LoVo (cell line): ENCODE data around the gene DNAJC30.
"Not testable (repeated sequence)": the region's sequence is repeated elsewhere in the genome, so short reads cannot be mapped to it uniquely, and the experiment has no call there.

Source experiments
- DNase-seq: peaks from one replicate; pipeline ENCODE4 v3.0.0-alpha.2; 2016; ENCODE audit warnings: low spot score

DNAJC30 gene

DNA sequence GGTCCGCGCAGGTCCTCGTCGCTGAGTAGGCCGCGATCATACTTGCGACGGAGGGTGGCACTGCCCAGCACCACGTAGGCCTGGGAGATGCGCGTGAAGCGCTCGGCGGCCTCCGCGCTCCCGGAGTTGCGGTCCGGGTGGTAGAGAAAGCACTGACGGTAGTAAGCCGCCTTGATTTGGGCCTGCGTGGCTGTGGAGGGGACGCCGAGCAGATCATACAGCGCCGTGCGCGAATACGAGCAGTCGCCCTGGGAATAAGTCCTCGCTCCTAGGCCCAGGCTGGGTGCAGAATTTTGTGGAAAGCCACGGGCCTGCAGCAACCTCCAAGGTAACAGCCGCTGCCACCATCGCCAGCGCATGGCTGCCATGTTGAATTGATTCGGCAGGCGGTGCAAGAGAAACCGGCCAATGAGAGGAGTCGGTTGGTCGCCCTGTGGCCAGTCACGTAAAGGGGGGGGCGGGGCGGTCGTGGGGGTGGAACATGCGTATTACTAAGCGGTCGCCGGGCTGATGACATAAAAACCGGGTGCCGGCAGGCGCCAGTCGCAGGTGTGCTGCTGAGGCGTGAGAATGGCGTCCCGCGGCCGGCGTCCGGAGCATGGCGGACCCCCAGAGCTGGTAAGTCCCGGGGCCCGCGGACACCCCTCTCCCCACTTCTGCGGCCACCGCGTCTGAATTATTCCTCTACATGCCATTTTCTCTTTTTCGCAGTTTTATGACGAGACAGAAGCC lies at the start of gene DNAJC30, which contains the start of gene BUD23:
DNAJC30 (minus strand) TSS at position 398 of the 732 bp plus-strand sequence; CDS start at position 368, 30 bp downstream.
BUD23 (plus strand) TSS at position 542 of the 732 bp plus-strand sequence; CDS start at position 571, 29 bp downstream.
- peak; percentile 99 for DNase-seq

DNA sequence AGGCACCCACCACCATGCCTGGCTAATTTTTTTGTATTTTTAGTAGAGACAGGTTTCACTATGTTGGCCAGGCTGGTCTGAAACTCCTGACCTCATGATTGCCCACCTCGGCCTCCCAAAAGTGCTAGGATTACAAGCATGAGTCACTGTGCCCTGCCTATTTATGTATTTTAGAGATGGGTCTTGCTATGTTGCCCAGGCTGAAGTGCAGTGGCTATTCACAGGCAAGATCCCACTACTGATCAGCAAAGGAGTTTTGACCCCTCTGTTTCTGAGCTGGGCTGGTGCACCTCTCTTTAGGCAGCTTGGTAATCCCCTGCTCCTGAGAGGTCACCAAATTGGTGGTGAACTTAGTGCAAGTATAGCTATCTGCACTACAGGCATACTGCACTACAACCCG lies 49.1 kb upstream of the DNAJC30 start:
- DNase-seq = no peak

DNA sequence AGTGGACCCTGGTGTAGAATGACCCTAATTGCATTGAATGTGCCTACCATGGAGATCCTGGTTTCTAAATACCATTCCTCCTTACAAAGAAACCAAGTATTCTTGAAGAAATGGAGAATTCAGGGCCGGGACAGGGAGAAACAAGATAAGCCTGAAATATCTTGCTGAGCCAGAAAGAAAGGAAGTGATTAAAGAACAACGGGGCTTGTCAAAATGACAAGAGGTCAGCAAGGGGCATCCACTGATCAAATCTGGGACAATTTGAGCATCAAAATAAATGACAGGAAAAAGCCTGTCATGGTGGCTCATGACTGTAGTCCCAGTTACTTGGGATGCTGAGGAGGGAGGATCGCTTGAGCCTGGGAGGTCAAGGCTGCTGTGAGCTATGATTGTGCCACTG lies 47.2 kb upstream of the DNAJC30 start:
- DNase-seq = no peak

DNA sequence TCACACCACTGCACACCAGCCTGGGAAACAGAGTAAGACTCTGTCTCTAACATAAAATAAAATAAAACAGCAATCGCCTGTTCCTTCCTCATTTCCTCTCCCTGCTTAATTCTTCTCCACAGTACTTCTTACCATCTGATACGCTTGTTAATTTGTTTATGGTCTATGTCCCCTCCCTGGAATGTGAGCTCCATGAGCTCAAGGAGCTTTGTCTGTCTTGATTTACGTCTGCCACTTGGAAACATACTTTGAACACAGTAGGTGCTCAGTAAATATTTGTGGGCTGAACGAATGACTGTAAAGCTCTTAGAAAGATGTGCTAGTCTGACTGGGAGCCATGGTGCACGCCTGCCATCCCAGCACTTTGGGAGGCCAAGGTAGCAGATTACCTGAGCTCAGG lies 45.3 kb upstream of the DNAJC30 start:
- DNase-seq = no peak

DNA sequence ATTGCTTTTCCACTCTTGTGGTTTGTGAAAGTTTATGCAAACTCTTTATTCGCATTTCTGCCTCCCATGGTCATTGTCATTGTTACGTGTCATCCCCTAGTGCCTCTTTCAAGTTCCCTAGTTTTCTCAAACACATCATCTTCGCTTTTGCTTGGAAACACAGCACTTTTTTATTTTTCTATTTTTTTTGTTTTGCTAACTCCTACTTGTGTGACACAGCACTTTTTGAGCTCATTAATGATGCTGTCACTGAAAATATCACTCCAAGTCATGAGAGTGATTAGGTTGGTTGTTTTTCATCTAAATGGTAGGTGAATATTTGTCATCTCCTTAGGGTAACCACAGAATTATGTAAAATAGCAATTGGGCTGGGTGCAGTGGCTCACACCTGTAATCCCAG lies 44.7 kb upstream of the DNAJC30 start:
- no peak for DNase-seq

DNA sequence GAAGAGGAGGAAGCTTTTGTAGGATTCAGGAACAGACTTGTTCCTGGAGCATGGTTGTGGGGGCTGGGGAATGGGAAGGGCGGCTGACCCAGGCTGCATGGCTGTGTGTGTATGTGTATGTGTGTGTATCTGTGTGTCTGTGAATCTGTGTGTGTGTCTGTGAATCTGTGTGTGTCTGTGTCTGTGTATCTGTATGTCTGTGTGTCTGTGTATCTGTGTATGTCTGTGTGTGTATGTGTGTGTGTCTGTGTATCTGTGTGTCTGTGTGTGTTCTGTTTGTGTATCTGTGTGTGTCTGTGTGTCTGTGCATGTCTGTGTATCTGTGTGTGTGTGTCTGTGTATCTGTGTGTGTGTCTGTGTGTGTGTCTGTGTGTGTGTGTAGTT lies 42.8 kb upstream of the DNAJC30 start:
- no peak for DNase-seq

DNA sequence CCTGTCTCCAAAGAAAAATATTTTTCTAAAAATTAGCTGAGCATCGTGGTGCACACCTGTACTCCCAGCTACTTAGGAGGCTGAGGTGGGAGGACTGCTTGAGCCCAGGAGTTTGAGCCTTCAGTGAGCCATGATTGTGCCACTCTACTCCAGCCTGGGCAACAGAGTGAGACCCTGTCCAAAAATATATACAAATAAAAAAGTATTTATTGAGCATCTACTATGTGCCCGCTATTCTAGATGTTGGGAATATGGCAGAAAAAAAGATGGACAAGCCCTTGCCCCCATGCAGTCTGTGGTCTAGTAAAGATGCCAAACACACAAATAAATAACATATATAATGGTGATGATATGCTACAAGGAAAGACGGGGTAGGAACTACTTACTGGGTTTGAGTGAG lies 40.6 kb upstream of the DNAJC30 start:
- no peak for DNase-seq

DNA sequence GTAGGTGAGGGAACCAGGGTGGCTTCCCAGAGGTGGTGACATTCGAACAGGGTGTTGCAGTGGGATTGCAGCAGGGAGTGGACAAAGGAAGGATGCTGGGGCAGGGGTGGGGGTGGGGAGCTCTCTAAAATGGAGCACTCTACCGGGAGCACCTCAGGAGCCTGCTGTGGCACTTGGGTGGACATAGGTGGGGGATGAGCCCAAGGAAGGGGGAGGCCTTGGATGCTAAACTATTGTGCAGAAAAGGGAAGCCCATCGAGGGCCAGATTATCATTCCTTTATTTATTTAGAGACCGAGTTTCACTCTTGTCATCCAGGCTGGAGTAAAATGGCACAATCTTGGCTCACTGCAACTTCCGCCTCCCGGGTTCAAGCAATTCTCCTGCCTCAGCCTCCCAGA lies 39.5 kb upstream of the DNAJC30 start:
- DNase-seq = no peak

DNA sequence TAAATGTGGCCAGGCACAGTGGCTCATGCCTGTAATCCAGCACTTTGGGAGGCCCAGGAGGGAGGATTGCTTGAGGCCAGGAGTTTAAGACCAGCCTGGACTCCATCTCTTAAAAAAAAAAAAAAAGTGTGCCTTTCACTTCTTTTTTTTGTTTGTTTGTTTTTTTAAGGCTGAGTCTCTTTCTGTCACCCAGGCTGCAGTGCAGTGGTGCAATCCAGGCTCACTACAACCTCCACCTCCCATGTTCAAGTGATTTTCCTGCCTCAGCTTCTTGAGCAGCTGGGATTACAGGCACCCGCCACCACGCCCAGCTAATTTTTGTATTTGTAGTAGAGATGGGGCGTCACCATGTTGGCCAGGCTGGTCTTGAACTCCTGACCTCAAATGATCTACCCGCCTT lies 38.9 kb upstream of the DNAJC30 start:
- not testable (repeated sequence) for DNase-seq

DNA sequence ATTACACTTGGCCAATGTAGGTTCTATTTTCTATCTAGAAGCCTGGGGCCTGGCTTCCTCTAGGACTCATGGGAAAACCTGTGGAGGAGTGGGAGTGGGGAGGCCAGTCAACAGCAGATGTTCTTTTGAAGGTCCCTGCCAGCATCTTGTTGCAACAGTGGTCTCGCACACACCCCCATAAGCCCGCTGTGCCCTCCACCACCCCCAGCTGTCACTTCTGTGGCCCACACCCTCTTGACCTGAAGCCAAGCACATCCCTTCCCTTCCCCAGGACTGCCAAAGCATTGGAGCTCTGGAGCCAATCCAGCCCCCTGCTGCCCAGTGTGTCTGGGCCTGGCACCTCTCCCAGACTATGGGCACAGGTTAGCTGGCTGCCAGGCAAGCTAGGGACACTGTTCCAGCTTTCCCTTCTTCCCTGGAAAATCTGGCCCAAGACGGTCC lies 38.1 kb upstream of the DNAJC30 start:
- peak; percentile 43 for DNase-seq

DNA sequence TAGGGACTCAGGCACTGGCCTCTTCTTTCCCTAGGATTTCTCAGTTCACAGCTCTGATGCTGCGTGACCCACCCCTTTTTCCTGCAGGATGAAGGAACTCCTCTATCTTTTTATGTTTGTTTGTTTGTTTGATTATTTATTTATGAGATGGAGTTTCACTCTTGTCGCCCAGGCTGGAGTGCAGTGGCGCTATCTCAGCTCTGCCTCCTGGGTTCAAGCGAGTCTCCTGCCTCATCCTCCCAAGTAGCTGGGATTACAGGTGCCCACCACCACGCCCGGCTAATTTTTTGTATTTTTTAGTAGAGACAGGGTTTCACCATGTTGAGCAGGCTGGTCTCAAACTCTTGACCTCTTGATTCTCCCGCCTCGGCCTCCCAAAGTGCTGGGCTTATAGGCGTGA lies 37.2 kb upstream of the DNAJC30 start:
- not testable (repeated sequence) for DNase-seq

DNA sequence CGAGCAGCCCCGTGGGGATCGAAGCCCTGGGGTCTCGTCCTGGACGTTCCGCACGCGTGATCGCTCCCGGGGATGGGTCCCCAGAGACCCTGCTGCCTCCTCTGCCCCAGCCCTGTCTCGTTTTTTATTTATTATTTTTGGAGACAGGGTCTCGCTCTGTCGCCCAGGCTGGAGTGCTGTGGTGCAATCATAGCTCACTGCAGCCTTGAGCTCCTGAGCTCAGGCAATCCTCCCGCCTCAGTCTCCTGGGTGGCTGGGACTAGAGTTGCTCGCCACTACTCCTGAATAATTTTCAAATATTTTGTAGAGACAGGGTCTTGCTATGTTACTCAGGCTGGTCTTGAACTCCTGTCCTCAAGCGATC lies 36.5 kb upstream of the DNAJC30 start:
- DNase-seq = no peak

DNA sequence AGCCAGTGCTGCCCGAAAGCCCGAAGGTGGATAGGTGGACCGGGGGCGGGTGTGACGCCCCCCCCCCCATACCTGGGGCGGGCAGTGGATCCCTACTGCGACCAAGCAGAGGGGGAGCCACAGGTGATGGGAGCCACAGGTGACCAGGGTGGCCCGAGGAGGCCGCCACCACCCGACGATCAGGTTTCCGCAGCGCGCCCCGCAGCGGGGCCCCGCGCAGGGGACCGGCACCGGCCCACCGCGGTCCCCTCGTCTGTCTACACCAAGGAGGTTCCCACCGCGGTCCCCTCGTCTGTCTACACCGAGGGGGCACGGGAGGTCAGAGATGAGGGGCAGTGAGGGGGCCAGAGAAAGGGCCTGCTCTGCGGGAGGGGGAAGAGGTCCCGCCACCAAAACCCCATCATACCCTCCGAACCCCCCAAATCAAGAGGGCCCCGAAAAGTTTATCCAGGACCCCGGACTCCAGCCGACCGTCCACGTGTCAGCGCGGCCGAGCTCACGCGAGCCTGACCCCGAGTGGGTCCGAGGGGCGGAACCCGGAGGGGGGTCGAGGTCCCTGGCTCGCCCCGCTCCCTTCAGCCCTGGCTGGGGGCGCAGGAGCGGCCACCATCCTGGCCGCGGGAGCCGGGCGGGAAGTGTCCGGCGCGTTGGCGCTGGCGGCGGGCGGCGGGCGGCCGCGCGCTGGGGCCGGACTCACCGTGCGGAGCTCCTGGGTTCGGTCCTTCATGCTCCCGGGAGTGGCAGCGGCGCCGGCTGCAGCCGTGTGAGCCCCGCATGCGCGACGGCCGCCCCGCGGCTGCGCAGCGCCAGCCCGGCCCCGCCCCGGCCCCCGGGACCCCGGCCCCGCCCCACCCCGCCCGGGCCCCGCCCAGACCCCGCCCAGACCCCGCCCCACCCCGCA lies 35.9 kb upstream of the DNAJC30 start, which contains the start of gene STX1A:
STX1A (minus strand) TSS at position 765 of the 901 bp plus-strand sequence; CDS start at position 727, 38 bp downstream.
- peak; percentile 87 for DNase-seq

DNA sequence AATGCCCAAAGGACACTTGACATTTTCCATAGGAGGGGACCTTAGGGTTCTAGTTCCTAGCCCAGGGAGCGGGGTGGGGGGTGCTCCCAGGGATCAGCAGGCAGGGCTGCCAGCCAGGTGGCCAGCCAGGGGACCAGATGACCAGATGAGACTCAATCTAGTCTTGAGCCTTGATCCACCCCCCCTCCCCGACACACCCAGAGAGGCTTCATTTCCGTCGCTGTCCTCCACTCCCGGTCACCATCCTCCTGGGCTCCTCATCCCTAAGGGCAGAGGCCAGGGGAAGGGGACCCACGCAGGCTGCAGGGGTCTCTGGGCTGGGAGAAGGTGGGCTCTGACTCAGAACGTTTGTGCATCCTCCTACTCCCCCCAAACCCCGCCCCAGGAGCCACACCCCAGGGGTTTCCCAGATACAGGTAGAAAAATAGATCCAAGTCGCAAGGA lies 35.2 kb upstream of the DNAJC30 start:
- no peak for DNase-seq

DNA sequence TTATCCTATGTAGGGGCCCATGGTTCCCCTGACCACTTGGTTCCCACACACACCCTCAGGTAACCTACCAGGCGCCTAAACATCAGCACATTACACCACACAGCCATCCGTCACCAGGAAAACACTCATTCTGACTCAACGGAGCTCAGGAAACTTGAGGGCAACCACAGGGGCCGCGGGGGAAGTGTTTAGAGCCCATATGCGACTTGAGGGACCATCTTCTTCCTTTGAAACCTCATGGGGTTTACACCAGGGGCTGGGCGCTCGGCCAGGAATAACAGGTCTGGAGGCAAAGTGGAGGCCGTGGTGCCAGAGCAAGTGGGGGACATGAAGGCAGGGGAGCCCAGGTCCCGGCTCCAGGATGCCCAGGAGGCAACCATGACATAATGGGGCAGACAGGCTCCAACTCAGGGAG lies 34.7 kb upstream of the DNAJC30 start:
- no peak for DNase-seq

DNA sequence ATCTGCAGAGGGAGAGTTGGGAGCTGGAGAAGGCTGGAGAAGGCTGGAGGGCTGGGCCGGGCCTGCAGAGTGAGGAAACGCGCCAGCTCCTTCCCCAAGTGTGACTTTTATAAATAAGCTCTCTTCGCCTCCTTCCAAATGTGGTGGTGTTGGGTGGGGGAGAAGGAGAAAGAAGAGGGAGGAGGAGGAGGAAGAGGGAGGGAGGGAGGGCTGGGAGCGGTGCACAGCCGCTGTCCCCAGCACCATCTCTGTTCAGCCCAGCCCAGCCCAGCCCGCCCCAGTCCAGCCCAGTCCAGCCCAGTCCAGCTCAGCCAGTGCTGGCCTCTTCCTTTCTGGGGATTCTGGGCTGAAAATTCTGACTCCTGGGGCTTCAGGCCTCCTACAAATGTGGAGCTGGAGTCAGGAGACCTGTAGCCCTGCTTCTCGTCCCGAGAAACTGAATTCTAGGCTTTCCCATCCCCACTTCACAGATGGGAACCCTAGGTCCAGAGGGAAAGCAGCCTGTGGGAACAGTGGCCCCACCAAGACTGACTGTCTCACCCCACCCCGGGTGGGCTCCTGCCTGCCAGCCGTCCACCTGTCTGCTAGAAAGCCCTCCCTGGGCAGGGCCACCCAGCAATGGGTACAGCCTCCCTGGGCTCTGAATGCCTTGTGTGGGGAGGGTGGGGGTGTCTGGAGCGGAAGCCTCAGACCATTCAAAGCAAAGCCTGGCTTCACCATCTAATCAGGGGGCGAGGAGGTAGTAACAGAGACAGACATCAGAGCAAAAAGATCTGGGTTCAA lies 34.0 kb upstream of the DNAJC30 start:
- no peak for DNase-seq

DNA sequence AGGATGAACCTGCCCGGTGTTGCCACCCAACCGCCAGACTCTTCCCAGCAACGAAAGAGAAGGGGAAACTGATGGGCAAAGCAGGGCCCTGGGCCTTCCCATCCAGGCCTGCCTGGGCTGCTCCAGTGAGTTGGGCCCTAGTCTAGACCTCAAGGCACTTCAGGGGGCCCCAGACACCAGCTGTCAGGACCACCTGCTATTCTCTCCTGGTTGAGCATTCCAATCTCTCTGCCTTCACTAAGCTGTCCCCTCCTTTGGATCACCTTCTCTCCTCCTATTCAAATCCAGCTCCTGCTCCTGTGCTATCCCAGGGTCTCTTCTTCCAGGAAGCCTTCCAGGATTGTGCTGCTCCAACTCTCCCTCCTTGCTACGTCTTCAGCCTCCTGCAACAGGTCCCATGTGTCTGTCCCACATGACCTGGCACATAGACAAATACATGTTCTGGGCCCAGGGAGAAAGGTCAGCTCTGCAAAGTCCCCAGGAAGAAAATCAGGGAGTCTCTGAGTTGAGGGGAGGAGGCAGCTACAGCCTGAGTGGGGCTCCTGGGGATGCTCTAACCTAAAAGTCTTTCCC lies 33.2 kb upstream of the DNAJC30 start:
- DNase-seq = no peak

DNA sequence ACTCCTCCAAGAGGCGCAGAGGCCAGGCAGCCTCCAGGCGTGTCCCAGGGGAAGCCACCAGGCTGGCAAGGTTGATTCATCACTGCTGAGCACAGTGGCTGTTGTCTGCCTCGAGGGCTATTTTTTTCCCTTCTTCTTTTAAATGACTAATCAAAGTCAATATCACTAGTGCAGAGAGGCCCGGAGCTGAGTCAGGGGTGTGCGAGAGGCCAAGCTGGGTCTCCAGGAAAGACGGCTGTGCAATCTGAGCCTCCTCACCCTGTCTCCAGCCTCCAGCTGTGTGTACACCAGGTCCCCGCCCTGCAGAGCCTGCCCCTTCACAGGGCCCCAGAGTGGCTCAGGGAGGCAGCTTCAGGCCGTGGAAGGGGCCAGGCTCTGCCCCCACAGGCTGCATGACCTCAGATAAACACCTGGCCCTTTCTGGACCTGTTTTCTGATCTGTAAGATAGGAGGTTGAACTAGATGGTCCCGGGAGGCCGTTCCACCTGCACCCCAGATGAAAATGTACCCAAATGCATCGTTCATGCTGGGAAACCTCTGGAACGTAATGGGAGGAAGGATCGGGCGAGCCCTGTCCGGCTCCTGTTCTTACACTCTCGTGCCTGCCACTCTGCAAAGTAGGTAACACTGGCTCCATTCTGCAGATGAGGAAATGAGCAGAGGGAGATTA lies 32.5 kb upstream of the DNAJC30 start:
- peak; percentile 73 for DNase-seq

DNA sequence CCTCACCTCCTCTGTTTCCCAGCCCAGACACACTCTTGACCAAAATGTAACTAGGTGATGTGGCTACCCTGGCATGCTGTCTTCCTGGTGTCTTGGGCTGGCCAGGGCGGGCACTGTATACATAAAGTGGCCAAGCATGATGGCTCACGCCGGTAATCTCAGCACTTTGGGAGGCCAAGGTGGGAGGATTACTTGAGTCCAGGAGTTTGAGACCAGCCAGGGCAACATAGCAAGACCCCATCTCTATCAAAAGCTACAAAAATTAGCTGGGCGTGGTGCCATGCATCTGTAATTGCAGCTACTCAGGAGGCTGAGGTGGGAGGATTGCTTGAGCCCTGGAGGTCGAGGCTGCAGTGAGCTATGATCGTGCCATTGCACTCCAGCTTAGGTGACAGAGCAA lies 30.1 kb upstream of the DNAJC30 start:
- DNase-seq = not testable (repeated sequence)

DNA sequence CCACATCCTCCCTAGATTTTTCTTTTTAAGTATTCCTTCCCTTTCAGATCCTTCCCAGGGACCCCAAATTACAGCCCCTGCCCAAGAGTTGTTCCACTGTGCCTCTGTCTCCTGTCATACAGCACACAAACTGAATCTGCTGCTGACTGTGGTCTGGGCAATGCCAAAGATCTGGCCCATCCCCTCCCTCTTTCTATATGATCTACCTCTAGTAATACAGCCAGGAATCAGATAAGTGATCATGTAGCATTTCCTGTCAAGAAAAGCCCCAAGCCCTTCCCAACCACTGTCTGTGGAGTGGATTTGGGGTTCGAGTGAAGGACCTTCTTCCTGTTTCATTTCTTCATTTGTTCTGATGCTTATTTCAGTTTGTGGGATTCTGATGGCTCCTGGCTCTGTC lies 29.5 kb upstream of the DNAJC30 start:
- DNase-seq = no peak

DNA sequence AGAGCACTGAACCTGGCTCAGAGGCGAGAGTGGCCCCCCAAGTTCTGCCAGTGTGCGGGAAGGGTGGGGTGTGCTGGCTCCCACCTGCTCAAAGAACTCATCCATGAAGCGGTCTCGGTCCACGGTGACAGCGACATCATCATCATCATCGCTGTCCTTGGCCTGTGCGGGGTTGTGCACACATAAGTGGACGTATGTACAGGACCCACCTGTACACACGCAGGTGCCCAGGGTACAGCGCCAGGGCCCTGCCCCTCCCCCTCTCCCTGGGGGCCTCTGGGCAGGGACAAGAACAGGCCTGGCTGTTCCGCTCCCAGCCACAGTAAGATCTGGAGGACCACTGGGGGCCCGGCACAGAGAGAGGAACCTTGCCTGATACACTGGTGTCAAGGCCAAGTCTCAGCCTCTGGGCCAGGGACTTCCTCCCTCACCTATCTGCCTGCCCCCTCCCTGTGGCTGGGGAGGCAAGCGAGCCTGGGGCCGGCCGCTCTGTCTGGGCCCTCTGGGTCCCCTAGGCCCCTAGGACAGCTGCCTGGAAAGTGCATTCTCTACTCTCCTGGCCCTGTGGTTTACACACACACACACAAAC lies 25.8 kb upstream of the DNAJC30 start:
- DNase-seq = no peak
